Muscle of leg (tissue), 11 donors: ENCODE measurements around the gene ABCC3. TPM values are rescaled to one million over a fixed set of nuclear protein-coding genes. Genes with fewer than 3 reads are reported as not detected.
A peak's percentile ranks its signal among the peaks of the same experiment; 100 is the strongest.

Source experiments
- DNase-seq: peaks from one replicate; pipeline ENCODE4 v3.0.0; 2013
- H3K27ac ChIP-seq: one replicate; pipeline ENCODE4 v1.5.1; 2013; ENCODE audit warnings: mild to moderate bottlenecking, low read length, control low read depth
- H3K27me3 ChIP-seq: one replicate; pipeline ENCODE4 v1.6.1; 2013; ENCODE audit warnings: low read length; ENCODE audit not compliant: control insufficient read depth, insufficient read depth
- H3K36me3 ChIP-seq: one replicate; pipeline ENCODE4 v1.6.1; 2013; ENCODE audit warnings: low read length; ENCODE audit not compliant: control insufficient read depth, insufficient read depth
- H3K4me1 ChIP-seq: one replicate; pipeline ENCODE4 v1.6.1; 2013; ENCODE audit warnings: low read length; ENCODE audit not compliant: control insufficient read depth, insufficient read depth
- H3K4me3 ChIP-seq: one replicate; pipeline ENCODE4 v1.5.1; 2013; ENCODE audit warnings: low read length, control low read depth
- H3K9me3 ChIP-seq: replicated peaks from 2 replicates; pipeline ENCODE4 v1.6.1; 2013; ENCODE audit warnings: low read depth, low read length; ENCODE audit not compliant: control insufficient read depth
- WGBS: methylation state at CpG from one replicate; pipeline ENCODE4 v1.1.5; 2013; ENCODE audit warnings: missing lambda C conversion rate; ENCODE audit not compliant: insufficient coverage; 5-methylcytosine and 5-hydroxymethylcytosine counted together
- polyA plus RNA-seq, 8 donors: library from polyadenylated mRNA; unstranded; fragments of 120-200 nt; gene quantifications; one replicate each; pipeline versions ENCODE4 v1.2.1 to v1.2.3, GENCODE V29; 2013; ENCODE audit warnings: inconsistent platforms in 1 of 8, low replicate concordance in 1 of 8; ENCODE audit not compliant: insufficient read length in 8 of 8, insufficient read depth in 1 of 8
- total RNA-seq: library from RNA; stranded (reverse); fragments of 120-200 nt; gene quantifications from one replicate; pipeline ENCODE4 v1.2.4, GENCODE V29; 2013

ABCC3 gene
- total and polyA plus RNA-seq, 9 donors = 0.24 to 8.0 (median 0.39) TPM

GRCh38 chr17:50685334-50685665, 50.6 kb downstream of the ABCC3 start:
- DNase-seq = no peak
- peaks cover 31% of the 10 kb centered on the region for H3K4me1 ChIP-seq
- H3K36me3 ChIP-seq = no peaks in the 10 kb centered on the region
- no peak overlapping the region for H3K27ac ChIP-seq
- H3K27me3 ChIP-seq = no peaks in the 10 kb centered on the region
- H3K9me3 ChIP-seq = no peaks in the 10 kb centered on the region
- no peak overlapping the region for H3K4me3 ChIP-seq
- no CpG with 5 or more reads among the region's 1 CpG for WGBS

DNA sequence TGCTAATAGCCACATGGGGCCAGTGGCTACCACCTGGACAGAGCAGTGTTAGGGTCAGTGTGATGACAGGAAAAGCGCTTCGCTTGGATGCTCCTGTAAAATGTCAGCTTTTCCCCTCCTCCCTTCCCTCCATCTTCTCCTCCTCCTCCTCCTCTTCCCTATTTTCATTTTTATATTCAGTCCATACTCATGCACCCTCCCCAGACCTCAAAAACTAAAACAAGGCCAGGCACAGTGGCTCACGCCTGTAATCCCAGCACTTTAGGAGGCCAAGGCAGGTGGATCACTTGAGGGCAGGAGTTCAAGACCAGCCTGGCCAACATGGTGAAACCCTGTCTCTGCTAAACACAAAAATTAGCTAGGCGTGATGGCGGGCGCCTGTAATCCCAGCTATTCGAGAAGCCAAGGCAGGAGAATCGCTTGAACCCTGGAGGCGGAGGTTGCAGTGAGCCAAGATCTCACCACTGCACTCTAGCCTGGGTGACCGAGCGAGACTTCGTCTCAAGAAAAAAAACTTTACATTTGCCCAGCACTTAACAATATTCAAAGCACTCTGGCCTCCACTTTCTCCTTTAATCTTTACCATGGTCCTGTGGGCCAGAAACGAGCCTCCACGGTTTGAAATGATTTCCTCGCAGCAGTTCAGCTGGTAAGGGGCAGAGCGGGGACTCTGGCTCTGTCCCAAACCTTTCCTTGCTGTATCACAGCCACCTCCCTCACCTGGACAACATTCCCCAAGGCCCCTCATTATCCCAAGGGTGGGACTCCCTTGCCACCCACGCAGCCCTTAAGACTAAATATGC, 51.2 kb downstream of the ABCC3 start:
- 73% methylated on average over 14 of the region's 17 CpGs for WGBS
- Histone ChIP-seq H3K36me3 (no peaks in the 10 kb centered on the region), H3K27ac (peak overlapping the region; percentile 35), H3K9me3 (no peaks in the 10 kb centered on the region), H3K4me1 (peaks cover 37% of the 10 kb centered on the region), H3K4me3 (no peak overlapping the region), H3K27me3 (no peaks in the 10 kb centered on the region)
- DNase-seq = no peak

DNA sequence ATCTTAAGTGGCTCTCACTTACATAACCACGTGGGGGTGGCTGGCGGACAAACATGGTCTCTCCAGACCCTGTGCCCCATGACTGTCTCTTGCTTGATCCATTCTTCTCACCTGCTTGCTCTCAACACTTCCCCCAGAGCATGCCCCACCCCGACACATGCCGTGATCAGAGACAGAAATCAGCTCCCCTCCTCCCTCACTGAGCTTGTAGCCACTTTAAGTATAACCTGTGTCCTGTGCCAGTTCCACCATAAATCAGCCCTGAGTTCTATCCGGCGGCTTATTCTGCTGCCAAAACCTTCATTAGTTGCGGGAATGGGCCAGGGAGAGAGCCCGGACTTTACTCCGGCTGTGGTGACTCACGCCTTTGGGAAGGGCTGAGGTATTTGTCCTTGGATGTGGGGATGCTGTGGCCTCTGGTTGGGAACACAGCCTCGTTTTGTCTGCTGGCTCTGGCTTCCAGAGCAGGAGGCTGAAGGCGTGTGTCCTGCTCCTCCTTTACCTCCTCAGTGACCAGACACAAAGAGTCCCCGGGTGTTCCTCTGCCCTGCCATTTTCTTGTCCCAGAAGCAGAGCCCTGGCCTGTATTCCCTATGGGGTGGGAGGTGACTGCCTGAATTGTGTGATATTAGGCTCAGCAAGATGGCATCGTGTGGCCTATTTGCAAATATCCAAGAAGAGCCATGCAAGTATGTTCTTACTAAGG, 52.0 kb downstream of the ABCC3 start:
- Histone ChIP-seq H3K4me3 (no peak overlapping the region), H3K4me1 (peaks cover 32% of the 10 kb centered on the region), H3K36me3 (peaks cover 2% of the 10 kb centered on the region), H3K27ac (peak overlapping the region; percentile 35), H3K27me3 (no peaks in the 10 kb centered on the region), H3K9me3 (no peaks in the 10 kb centered on the region)
- peak; percentile 87 for DNase-seq
- 31% methylated on average over 9 of the region's 14 CpGs for WGBS

- Histone ChIP-seq H3K36me3 (peaks cover 10% of the 10 kb centered on the region), H3K4me3 (no peak overlapping the region), H3K4me1 (peaks cover 30% of the 10 kb centered on the region), H3K27ac (peak overlapping the region; percentile 7), H3K27me3 (no peaks in the 10 kb centered on the region), H3K9me3 (no peaks in the 10 kb centered on the region)
- 70% methylated on average over 14 of the region's 16 CpGs for WGBS
- DNase-seq = peak; percentile 32
Measured at GRCh38 chr17:50687200-50688066, 52.8 kb downstream of the ABCC3 start.

GRCh38 chr17:50688245-50688644, 53.6 kb downstream of the ABCC3 start:
- Histone ChIP-seq H3K9me3 (no peaks in the 10 kb centered on the region), H3K27me3 (no peaks in the 10 kb centered on the region), H3K4me3 (no peak overlapping the region), H3K4me1 (peaks cover 30% of the 10 kb centered on the region), H3K27ac (no peak overlapping the region), H3K36me3 (peaks cover 16% of the 10 kb centered on the region)
- no peak for DNase-seq
- WGBS = 100% methylated on average over 1 of the region's 3 CpGs

GRCh38 chr17:50689251-50689650, 54.6 kb downstream of the ABCC3 start:
- 80% methylated on average over 1 of the region's 4 CpGs for WGBS
- no peak overlapping the region for H3K27ac ChIP-seq
- peaks cover 23% of the 10 kb centered on the region for H3K36me3 ChIP-seq
- no peaks in the 10 kb centered on the region for H3K9me3 ChIP-seq
- no peaks in the 10 kb centered on the region for H3K27me3 ChIP-seq
- H3K4me3 ChIP-seq = no peak overlapping the region
- peaks cover 30% of the 10 kb centered on the region for H3K4me1 ChIP-seq
- no peak for DNase-seq

DNA sequence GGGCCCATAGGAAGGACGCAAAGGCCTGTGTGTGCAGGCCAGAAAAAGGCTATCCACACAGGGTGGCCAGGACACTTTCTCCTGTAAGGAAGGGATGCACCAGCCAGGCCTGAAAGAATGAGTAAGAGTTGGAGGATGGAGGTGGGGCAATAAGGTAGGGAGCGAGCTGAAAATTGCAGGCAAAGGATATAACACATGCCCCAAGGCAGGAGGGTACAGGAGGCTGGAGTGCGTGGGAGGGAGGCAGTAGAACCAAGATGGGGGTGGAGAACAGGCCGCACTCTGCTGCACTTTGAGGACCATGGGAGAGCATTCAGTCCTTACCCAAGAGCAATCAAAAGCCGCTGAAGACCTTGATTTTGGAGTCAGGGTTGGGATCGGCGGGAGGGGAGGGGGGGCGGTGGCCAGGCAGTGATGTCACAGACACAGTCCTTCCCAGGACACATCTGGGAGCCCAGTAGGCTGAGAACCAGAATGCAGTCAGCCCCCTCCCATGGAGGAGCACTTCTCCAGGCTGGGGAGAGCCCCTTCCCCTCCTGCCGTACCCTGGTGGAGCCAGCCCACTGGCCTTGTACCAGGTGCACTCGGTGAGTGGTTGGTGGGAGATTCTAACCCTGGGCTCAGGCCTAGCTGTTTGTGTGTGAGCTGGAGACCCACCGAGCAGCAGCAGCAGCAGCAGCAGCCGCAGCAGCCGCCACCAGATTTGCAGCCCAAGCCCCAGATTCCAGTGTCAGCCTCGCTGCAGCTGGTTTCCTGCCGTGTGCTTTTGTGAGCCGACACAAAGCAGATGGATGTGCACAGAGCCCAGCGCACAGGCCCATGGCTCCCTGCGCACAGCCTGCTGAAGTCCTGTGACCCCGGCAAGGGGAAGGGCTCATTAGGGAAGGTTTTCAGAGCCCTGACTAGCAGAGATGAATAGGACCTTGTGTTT, 55.5 kb downstream of the ABCC3 start:
- WGBS = 37% methylated on average over 13 of the region's 19 CpGs
- no peaks in the 10 kb centered on the region for H3K9me3 ChIP-seq
- peak overlapping the region; percentile 42 for H3K27ac ChIP-seq
- no peak overlapping the region for H3K4me3 ChIP-seq
- H3K4me1 ChIP-seq = peaks cover 28% of the 10 kb centered on the region
- H3K27me3 ChIP-seq = no peaks in the 10 kb centered on the region
- peak; percentile 67 for DNase-seq
- peaks cover 25% of the 10 kb centered on the region for H3K36me3 ChIP-seq

DNA sequence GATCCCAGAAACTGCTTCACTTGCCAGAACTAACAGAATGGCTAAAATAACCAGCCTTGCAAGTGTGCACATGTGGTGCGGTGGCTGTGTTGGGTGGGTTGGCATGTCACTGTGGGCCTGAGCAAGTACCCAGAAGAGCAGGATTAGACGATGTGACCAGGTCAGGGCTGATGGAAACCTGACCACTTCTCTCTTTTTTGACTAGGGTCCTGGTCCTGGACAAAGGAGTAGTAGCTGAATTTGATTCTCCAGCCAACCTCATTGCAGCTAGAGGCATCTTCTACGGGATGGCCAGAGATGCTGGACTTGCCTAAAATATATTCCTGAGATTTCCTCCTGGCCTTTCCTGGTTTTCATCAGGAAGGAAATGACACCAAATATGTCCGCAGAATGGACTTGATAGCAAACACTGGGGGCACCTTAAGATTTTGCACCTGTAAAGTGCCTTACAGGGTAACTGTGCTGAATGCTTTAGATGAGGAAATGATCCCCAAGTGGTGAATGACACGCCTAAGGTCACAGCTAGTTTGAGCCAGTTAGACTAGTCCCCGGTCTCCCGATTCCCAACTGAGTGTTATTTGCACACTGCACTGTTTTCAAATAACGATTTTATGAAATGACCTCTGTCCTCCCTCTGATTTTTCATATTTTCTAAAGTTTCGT, 56.3 kb downstream of the ABCC3 start:
- Histone ChIP-seq H3K4me1 (peaks cover 28% of the 10 kb centered on the region), H3K36me3 (peaks cover 32% of the 10 kb centered on the region), H3K4me3 (no peak overlapping the region), H3K27me3 (no peaks in the 10 kb centered on the region), H3K27ac (peak overlapping the region; percentile 42), H3K9me3 (no peaks in the 10 kb centered on the region)
- whole genome bisulfite sequencing = 50% methylated on average over 6 of the region's 9 CpGs
- DNase-seq = no peak
